ENCODE measurements around the gene CSTB.

The CSTB gene

GRCh38 chr21:43771199-43771675, 4.9 kb downstream of the CSTB start:
- Histone ChIP-seq H3K4me2 (ENCODE audit: low read depth, low read length, poor library complexity, severe bottlenecking) (no peak overlapping the region), H4K20me1 (ENCODE audit: insufficient read depth, low read length, poor library complexity, severe bottlenecking) (peaks cover 22% of the 10 kb centered on the region), H3K27me3 (ENCODE audit: insufficient read depth, low read length, poor library complexity, severe bottlenecking) (no peaks in the 10 kb centered on the region), H2AFZ (ENCODE audit: low read length) (no peak overlapping the region), H3F3A (ENCODE audit: low read depth) (no peaks in the 10 kb centered on the region), H3K4me3 (ENCODE audit: low read length, poor library complexity, severe bottlenecking) (no peak overlapping the region), H3K9me3 (ENCODE audit: insufficient read depth, low read depth, low read length) (no peaks in the 10 kb centered on the region), H3K4me1 (ENCODE audit: insufficient read depth, low read length, poor library complexity, severe bottlenecking) (peaks cover 8% of the 10 kb centered on the region), H3K79me2 (ENCODE audit: insufficient read depth, low read length) (peaks cover 26% of the 10 kb centered on the region), H3K36me3 (ENCODE audit: insufficient read depth, low read length) (peaks cover 11% of the 10 kb centered on the region; the same call in 1 of the 2 replicates), H3K9ac (ENCODE audit: low read depth, low read length, poor library complexity, severe bottlenecking) (no peak overlapping the region), H3K9me2 (replicated peaks; ENCODE audit: low read depth, low read length) (no peaks in the 10 kb centered on the region)
- TF ChIP-seq EZH2phosphoT487 (IDR thresholded peaks at IDR 0.05; ENCODE audit: borderline replicate concordance) (no peak), CTCF (conservative IDR thresholded peaks at IDR 0.05; ENCODE audit: low read length) (no peak)

- Histone ChIP-seq H4K20me1 (ENCODE audit: insufficient read depth, low read length, poor library complexity, severe bottlenecking) (peaks cover 13% of the 10 kb centered on the region), H3K79me2 (ENCODE audit: insufficient read depth, low read length) (peaks cover 16% of the 10 kb centered on the region), H3K4me2 (ENCODE audit: low read depth, low read length, poor library complexity, severe bottlenecking) (no peak overlapping the region), H3K36me3 (ENCODE audit: insufficient read depth, low read length) (peaks cover 11% of the 10 kb centered on the region; the same call in 1 of the 2 replicates), H3F3A (ENCODE audit: low read depth) (no peaks in the 10 kb centered on the region), H3K9me3 (ENCODE audit: insufficient read depth, low read depth, low read length) (no peaks in the 10 kb centered on the region), H2AFZ (ENCODE audit: low read length) (no peak overlapping the region), H3K27me3 (ENCODE audit: insufficient read depth, low read length, poor library complexity, severe bottlenecking) (no peaks in the 10 kb centered on the region), H3K9ac (ENCODE audit: low read depth, low read length, poor library complexity, severe bottlenecking) (no peak overlapping the region), H3K9me2 (replicated peaks; ENCODE audit: low read depth, low read length) (no peaks in the 10 kb centered on the region), H3K4me1 (ENCODE audit: insufficient read depth, low read length, poor library complexity, severe bottlenecking) (peaks cover 3% of the 10 kb centered on the region), H3K4me3 (ENCODE audit: low read length, poor library complexity, severe bottlenecking) (no peak overlapping the region)
- no peak for TF ChIP-seq CTCF (conservative IDR thresholded peaks at IDR 0.05; ENCODE audit: low read length)
- TF ChIP-seq EZH2phosphoT487 (IDR thresholded peaks at IDR 0.05; ENCODE audit: borderline replicate concordance) = no peak
These were observed 5.9 kb downstream of the CSTB start for GRCh38 chr21:43770066-43770655.

- peaks cover 9% of the 10 kb centered on the region; the same call in 1 of the 2 replicates for H3K79me2 ChIP-seq (ENCODE audit: insufficient read depth, low read length)
- no peak overlapping the region for H3K4me2 ChIP-seq (ENCODE audit: low read depth, low read length, poor library complexity, severe bottlenecking)
- no peak overlapping the region for H3K4me3 ChIP-seq (ENCODE audit: low read length, poor library complexity, severe bottlenecking)
- no peaks in the 10 kb centered on the region for H3K9me3 ChIP-seq (ENCODE audit: insufficient read depth, low read depth, low read length)
- H3K9me2 ChIP-seq (replicated peaks; ENCODE audit: low read depth, low read length) = no peaks in the 10 kb centered on the region
- H3F3A ChIP-seq (ENCODE audit: low read depth) = no peaks in the 10 kb centered on the region
- H3K27me3 ChIP-seq (ENCODE audit: insufficient read depth, low read length, poor library complexity, severe bottlenecking) = no peaks in the 10 kb centered on the region
- TF ChIP-seq EZH2phosphoT487 (IDR thresholded peaks at IDR 0.05; ENCODE audit: borderline replicate concordance) (no peak), CTCF (conservative IDR thresholded peaks at IDR 0.05; ENCODE audit: low read length) (no peak)
- peaks cover 6% of the 10 kb centered on the region for H4K20me1 ChIP-seq (ENCODE audit: insufficient read depth, low read length, poor library complexity, severe bottlenecking)
- H3K36me3 ChIP-seq (ENCODE audit: insufficient read depth, low read length) = peaks cover 11% of the 10 kb centered on the region; the same call in 1 of the 2 replicates
- no peaks in the 10 kb centered on the region for H3K4me1 ChIP-seq (ENCODE audit: insufficient read depth, low read length, poor library complexity, severe bottlenecking)
- no peak overlapping the region for H2AFZ ChIP-seq (ENCODE audit: low read length)
- H3K9ac ChIP-seq (ENCODE audit: low read depth, low read length, poor library complexity, severe bottlenecking) = no peak overlapping the region
These were observed 6.7 kb downstream of the CSTB start for GRCh38 chr21:43769325-43769958.

All from Loucy (cell line).